NB4 (cell line): ENCODE results near the gene ITPK1.

Experiments
- CTCF ChIP-seq: IDR thresholded peaks from one replicate; pipeline ENCODE4 v1.5.1; 2012; ENCODE audit warnings: low read depth, low read length
- POLR2A ChIP-seq: IDR thresholded peaks from 2 replicates; pipeline ENCODE4 v1.6.1; 2011; ENCODE audit warnings: mild to moderate bottlenecking; ENCODE audit not compliant: insufficient read length; ENCODE audit errors: extremely low read depth

- TF ChIP-seq CTCF = no peak
- no peak for TF ChIP-seq POLR2A
Measured at GRCh38 chr14:92990456-92991430, 125.0 kb downstream of the ITPK1 start.
